NCI-H1694 (cell line): ENCODE measurements around the gene FEV.
A peak's percentile ranks its signal among the peaks of the same experiment; 100 is the strongest.

Experiments
- DNase-seq: peaks from one replicate; lab custom pipeline; 2025; lab: John Stamatoyannopoulos, UW

The FEV gene

DNA sequence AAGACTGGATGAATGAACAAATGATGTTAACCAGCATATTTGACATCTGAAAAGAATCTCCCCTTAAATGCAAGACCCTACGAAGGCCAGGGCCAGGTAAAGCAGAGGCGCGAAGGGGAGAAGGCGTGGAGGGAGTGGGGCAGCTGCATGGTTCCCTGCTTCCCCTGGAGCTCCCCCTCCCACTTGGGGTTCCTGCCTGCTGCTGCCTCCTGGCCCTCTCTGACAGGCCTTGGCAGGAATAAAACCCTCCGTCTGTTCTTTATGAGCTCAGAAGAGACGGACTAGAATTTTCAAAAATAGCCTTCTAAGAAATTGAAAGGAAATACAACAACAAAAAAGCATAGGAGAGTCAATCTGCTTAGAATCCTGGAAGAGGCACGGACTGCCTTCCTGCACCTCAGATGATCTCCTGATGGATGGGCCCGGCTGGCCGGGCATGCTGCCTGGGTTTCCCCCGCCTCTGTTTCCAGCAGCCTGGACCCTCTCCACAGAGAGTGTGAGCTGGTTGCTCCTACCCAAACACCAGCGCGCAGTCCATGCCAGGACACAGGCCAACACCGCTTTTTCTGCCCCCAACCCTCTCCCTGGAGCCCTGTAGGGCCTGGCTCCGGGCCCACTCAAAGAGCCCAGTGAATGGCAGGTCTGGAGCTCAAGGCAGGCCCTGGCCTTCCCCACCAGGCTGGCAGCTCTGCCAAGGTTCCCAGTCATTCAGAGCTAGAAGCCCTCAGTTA is 32.4 kb upstream of the FEV start:
- no peak for DNase-seq

DNA sequence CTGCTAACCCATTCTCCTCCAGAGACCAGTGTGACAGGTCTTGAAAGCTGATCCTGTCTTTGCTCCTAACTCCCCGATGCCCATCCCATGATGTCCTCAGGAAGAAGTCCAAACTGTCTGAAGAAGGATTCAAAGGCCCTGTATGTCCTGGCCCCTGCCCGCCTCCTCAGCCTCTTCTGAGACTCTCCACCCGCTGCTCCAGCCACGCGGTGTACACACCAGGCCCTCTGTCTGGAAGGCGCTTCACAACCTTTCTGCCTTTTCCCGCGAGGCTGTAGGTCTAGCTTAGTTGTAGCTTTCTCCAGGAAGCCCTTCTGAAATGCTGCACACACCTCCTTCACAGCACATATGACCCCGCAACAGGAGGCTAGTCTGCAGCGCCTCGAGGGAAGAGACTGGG is 31.7 kb upstream of the FEV start:
- DNase-seq: no peak

DNA sequence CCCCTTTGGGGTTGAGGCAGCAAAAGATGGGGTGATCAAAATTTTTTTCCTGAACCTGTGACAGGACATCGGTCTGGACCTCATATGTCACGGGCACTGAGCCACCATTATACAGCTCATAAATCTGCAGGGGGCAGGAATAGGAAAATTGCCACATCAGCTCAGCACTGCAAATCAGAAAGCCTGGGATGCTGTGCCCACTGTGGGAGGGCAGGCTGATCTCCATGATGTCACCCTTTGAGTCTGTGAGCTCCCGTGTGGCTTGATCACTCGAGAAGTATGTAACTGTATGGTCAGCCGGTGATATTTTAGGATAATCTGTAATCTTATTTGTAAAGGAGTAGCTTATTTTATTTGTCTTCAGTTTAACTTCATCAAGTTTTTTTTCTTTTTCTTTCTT is 25.9 kb upstream of the FEV start:
- DNase-seq: no peak

DNA sequence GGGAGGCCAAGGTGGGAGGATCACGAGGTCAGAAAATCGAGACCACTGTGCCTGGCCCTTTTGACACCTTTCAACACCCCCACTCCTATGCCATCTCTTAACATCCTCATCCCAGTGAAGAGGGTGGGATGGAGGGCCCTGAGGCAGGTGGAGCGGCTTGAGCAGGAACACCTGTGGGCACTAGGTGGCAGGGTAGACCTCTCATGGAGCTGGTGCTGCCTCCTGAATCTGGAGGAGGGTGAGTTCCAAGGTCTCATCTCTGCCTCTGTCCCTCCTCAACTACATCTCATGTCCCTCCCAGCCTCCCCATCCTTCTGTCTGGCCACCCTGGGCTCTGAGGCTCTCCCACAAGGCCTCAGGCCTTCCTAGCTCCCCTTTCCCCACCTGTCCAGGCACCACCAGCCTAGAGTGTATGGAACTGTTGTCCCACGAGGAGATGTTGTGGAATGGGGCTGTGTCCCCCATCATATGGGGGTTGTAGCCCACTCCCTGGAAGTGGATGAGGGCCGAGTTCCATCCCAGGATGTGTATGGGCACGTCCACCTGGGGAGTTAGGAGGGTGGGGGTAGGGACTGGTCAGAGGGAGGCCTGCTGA is 25.3 kb upstream of the FEV start:
- DNase-seq: peak; percentile 27

DNA sequence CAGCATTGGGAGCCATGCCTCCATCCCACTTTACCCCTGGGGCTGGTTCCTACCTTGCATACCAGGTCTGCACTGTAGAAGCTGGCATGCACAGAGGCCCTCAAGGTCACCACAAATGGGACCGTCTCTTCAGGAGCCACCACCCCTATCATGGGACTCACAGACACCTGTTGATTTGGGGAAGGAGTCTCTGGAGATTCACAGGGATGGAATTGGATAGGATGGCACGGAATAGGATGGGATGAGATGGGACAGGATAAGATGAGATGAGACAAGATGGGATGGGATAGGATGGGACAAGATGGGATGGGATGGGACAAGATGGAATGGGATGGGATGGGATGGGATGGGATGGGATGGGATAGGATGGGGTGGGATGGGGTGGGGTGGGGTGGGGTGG is 24.3 kb upstream of the FEV start:
- DNase-seq: no peak

DNA sequence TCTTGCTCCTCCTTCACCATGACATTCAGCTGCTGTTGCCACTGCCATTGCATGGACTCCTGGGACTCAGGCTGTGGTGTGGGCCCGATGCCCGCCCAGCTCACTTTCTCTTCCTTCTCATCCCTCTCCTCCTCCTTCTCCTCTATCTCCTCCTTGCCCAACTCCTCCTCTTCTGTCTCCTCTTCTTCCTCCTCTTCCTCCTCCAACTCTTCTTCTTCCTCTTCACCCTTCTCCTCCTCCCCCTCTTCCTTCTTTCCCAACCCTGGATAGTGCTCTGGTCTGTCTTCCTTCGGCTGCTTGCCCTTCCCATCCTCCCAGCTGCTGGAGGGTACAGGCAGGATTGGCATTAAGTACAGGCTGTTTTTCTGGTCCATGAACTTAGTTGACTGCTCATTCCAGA is 19.0 kb upstream of the FEV start:
- DNase-seq: no peak

DNA sequence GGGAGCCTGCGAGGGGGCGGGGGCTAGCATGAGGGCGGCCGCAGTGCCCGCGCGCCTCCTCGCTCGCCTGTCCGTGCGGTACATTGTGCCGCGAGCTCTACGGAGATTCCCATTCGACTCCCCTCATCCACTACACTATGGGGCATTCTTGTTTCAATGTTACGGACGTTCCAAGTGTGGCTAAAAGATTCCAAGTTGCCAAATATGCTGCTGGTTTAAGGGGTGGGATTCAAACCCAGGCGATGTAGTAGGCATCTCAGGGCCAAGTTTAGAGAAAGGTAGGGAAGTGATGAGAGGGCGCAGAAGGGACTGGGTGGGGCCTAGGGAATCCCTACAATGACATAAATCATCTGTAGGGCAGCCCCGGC is 18.3 kb upstream of the FEV start:
- no peak for DNase-seq

DNA sequence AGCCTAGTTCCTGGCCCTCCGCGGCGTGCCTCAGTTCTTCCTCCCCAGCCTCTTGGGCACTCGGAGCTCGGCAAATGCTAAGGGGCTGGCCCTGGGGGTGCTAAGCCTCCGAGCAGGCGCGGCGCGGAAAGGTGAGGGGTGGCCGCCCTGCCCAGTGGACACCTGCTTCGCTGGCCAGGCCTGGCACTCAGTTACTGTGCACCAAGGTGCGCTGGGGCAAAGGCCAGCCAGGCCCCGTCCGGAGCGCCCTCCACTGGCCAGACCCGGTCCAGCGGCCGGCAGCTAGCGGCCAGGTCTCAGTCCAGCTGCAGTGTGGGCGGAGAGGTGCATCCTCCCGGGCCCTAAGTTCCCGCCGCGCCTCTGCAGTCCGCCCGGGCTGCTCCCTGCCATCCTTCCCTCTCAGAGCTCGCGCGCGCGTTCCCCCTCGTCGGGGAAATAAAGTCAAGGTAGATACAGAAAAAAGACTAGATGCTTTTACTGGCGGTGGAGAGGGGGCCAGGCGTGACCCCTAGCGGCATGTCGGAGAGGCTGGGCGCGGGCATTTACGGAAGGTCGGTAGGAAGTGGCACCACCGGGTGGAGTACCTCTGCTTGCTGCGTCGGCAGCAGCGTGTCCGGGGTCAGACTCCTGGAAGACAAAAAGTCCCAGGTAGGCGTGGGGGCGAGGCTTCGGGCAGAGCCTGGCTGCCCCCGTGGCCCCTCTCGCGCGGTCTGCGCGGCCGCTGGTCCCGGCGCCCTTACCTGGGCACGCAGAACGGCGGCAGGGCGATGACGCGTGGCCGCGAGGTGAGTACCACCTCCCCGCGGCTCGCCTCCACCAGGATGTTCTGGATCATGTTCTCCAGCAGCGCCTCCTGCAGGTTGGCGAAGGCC is 17.6 kb upstream of the FEV start:
- peak; percentile 68 for DNase-seq

DNA sequence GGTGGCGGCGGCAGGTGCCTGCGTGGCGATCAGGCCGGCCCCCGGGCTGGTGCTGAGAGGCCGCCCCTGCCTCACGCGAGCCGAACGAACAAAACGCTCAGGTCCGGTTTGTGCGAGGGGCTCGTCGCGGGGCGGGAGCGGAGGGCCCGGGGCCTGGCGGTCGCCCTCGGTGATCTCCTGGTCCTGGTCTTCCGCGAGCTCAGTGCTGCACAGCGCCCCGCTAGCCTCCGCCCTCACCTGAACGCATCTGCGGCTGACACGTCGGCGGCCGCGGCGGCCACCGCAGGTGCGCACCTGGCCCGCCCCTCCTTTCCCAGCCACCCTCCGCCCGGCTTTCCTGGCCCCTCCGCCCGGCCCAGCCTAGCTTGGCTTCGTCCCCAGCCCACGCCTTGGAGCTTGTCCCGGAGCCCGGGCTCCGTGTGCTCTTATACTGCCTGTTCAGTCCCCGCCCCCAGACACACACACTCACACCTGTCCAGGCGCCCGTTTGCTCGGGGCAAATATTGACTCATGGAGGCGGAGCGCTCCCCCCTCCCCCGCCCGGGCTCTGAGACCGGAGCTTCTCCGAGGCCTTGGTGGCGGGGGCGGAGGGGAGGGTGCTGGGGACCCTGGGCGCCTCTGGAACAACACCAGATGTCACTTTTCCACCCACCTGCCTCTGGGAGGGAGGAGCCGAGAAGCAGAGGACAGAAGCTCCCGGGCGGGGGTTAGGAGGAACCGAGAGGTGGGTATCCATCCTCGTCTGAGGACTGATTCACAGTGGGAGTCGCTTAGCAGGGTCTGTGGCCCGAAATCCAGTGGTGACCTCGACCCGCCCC is 16.8 kb upstream of the FEV start:
- DNase-seq: peak; percentile 97

DNA sequence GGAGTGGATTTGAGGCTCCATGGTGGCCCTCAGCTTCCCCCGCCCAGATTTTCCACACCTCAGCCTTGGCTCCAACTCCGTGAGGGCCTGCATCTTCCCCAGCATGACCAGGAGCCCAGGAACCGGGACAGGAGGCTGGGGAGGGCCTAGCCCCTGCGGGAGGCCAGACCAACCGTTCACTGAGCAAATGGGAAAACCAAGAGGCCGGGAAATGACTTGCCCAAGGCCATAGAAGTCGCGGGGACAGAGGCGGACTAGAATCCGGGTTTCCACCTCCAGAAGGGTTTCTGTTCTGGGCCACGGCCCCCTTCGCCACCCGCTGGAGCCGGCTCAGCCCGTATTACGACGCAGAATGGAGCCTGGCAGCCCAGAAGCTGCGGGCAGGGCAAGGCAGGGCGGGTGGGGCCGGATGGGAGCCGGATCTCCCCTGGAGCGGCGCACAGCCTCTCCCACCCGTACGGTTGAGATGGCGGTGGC is 16.2 kb upstream of the FEV start:
- DNase-seq: no peak

DNA sequence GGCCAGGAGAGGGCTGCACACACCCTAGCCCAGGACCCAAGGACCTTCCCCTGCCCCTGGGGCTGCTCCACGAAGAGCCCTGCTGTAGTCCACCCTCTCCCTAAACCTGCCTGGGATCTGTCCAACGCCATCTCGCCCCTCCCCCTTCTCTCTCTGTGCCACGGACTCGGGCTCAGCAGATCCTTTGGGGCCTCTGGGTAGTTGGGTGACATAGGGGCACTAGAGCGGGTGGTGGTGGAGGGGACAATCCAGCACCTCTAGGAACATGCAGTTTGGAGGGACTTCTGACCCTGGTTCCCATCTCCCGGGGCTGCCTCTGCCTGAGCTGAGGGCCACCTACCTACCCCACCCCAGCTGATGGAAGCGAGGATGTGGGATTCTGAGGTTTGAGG is 15.6 kb upstream of the FEV start:
- DNase-seq: peak; percentile 59

DNA sequence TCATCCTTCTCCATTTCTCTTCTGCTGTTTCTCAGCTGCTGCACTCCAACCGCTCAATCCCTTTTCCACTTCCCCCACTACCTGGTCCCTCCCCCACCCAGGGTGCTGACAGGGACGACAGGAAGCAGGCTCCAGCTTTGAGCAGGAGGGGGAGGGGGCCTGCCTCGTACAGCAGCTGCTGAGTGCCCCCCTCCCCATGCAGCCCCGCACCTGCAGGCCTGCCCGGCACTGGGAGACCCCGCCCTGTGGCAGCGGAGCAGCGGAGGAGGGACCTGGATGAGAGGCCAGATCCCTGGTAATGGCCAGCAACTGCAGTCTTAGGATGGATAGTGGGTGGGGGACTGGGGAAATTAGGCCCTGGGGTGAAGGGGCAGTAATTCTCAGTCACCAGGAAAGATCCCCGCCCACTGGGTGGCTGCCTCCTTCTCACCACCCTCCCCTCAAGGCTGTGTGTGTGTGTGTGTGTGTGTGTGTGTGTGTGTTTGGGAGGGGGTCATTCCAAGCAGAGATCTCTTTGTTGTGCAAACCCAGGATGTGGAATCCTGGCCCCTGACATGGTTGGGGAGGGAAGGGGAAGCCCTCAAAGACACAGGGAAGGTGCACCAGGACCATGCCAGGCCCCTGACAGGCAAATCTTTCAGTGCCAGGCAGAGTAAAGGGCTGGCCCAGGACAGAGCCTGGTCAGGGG is 15.0 kb upstream of the FEV start:
- peak; percentile 97 for DNase-seq

DNA sequence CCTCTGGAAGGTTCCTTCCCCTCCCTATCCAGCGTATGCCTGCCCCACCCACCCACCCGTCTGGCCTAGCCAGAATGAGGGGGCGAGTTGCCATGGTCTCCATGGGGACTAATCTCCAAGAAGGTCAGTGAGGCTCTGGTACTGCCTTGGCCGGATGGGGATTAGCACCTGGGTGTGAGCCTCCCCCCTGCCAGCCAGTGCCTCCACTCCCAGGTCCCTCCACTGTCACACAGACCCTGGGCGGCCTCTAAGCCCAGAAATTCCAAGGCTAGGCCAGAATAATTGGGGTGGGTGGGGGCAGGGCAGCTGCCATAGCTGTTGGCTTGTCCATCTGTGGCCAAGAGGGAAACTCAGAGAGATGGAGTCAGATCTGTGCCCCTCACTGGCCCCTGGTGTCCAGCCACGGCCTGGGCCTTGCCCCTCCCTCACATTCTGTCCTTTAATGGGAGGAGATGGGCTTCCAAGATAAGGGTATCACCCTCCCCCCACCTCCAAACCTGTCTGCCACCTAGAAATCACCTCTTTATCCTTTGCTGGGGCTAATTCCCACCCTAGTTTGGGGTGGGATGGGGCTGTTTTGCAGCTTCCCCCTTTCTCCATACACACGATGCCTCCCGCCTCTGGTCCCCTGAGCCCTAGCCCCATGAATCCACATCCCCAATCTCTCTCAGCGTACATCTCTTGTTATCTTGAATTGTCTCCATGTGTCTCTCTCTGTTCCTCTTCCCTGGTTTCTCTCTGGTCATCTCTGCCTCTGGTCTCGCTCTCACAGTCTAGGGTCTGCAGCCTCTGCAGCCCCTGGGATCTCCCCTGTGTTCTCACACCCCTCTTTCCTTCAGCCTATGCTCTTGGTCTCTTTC is 14.3 kb upstream of the FEV start:
- DNase-seq: no peak

DNA sequence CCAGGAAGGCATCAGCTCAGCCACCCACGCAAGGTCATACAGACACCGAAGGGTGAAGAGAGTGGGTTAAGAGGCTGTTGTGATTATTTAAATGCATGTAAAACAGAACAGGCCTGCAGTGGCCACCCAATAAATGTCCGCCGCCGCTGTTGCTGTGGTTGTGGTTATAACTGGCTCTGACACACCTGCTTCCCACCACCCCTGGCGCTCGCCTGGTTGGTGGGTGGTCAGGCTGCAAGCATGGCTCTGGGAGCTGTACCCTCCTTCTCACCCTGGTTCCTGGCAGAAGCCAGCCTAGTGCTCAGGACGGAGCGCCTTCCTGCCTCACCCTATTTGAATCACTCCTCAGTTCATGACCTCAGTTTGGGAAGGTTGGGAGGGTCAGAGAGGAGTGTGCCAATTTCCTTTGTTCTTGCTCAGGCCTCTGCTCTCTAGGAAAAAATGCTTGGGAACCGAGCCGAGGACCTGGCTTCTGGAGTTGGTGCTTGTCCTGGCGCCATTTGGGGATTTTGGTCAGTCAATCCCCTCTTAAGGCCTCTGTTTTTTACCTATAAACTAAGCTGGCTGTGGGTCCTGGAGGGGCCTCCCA is 13.5 kb upstream of the FEV start:
- DNase-seq: no peak

DNA sequence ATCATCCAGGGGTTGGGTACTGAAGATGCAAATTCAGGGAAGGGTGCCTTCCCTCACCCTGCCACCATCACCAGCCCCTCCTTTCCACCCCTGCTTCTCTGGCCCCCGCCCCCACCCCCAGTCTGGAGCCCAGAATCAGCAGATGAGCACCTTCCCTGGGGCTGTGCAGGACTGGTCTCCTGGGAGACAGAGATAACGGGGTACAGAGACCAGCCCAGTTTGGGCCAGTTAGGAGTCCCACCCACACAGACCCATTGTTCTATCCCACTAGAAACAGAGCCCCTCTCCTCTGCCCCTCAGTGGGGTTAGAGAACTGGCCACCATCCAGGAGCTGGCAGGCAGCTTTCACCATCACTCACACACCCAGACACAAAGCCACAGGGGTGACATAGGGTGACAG is 12.7 kb upstream of the FEV start:
- DNase-seq: peak; percentile 88

DNA sequence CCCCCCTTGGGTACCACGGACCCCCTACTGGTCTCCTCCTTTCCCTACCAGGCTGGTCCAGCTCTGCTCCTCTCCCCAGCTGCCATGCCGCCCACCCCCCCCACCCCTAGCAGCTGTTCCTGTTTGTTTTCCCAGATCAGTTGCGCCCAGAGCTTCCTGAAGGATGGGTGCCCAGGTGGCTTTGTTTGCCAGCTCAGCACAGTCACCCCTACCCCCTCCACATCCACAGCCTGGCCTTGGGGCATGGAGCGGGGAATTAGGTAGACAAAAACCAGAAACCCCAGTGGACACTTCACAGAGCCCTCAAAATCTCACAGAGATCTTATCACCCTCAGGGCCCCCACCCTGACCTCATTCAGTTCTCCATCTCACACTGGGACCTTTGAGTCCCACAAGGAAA is 12.0 kb upstream of the FEV start:
- DNase-seq: peak; percentile 88

DNA sequence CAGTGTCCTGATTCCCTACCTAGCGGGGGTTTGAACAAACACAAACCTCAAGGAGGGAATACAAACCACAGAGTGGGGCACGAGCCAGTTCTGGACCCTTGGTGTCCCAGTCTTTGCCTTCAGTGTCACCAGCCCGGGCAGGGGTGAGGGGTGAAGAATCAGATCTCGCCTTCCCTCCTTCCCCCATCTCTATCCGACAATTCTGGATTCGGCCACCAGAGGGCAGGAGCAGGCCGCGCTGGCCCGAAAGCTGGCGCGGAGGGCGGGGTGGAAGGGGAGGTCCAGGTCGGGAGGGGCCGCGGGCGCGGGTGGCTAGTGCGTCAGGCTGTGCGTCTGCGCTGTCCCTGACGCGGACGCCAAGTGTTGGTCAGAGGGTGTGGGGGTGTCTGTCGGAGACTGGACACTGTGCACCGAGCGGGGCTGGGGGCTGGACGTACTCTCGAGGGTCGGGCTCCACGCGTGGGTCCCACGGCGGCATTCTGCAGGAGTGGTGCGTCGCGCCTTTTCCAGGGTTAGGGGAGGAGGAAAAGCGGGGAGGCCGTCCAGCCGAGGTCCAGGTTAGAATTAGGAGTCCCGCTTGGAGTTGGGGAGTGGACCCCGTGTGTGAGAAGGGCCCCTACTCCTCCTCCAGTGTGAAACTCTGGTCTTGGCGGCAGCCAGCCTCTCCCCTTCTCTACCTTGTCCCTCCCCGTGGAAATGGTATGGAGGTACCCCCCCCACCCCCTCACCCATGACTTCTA is 11.2 kb upstream of the FEV start:
- DNase-seq: peak; percentile 85

DNA sequence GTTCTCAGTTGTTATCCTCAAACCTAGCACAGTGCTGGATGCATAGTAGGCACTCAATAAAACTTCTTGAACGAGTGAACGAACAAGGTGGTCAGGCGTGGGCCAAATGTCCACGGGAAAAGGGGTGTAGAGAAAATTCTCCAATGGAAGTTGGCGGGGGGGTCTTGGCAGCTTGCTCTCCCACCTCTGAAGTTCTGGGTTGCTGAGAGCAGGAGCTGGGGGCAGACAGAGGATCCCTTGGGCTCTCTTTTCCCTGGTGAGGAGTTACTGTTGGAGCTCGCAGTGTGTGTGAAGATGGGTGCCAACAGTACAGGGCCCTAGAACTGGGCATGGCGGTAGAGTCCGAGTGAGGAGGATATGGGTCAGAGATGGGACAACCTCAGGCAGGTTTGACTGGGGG is 10.6 kb upstream of the FEV start:
- DNase-seq: no peak
